HG02610 (cell line): ENCODE data around the gene UBN1.

Source experiments
- ATAC-seq: cut with Tn5 transposase; IDR thresholded peaks from one replicate; pipeline ENCODE4 v1.9.1; 2021; ENCODE audit warnings: mild to moderate bottlenecking, moderate library complexity; ENCODE audit not compliant: unreplicated experiment

The UBN1 gene

GRCh38 chr16:4855804-4856203 is 8.5 kb downstream of the UBN1 start:
- ATAC-seq, result no peak

GRCh38 chr16:4859190-4859899 is 12.1 kb downstream of the UBN1 start:
- no peak for ATAC-seq

GRCh38 chr16:4859900-4860255 is 12.6 kb downstream of the UBN1 start:
- no peak for ATAC-seq

GRCh38 chr16:4860727-4861342 is 13.6 kb downstream of the UBN1 start:
- no peak for ATAC-seq

GRCh38 chr16:4862639-4863038 is 15.4 kb downstream of the UBN1 start:
- no peak for ATAC-seq

GRCh38 chr16:4864728-4865127 is 17.4 kb downstream of the UBN1 start:
- no peak for ATAC-seq

GRCh38 chr16:4865231-4865860 is 18.1 kb downstream of the UBN1 start:
- no peak for ATAC-seq

- no peak for ATAC-seq
These were observed 19.3 kb downstream of the UBN1 start for GRCh38 chr16:4866586-4866985.

- no peak for ATAC-seq
These were observed 20.7 kb downstream of the UBN1 start for GRCh38 chr16:4868026-4868425.

- no peak for ATAC-seq
These were observed 21.3 kb downstream of the UBN1 start for GRCh38 chr16:4868535-4868934.

GRCh38 chr16:4869147-4869805 is 22.0 kb downstream of the UBN1 start:
- ATAC-seq, result no peak

- ATAC-seq, result no peak
These were observed 22.9 kb downstream of the UBN1 start for GRCh38 chr16:4870138-4870671.

GRCh38 chr16:4871071-4871470 is 23.8 kb downstream of the UBN1 start:
- no peak for ATAC-seq

GRCh38 chr16:4873091-4873490 is 25.8 kb downstream of the UBN1 start:
- ATAC-seq, result no peak

GRCh38 chr16:4874666-4875065 is 27.4 kb downstream of the UBN1 start:
- ATAC-seq, result no peak

- ATAC-seq, result no peak
These were observed 29.5 kb downstream of the UBN1 start for GRCh38 chr16:4876646-4877379.

GRCh38 chr16:4877380-4877685 is 30.1 kb downstream of the UBN1 start:
- no peak for ATAC-seq

GRCh38 chr16:4879049-4879448 is 31.8 kb downstream of the UBN1 start:
- ATAC-seq, result no peak

GRCh38 chr16:4880006-4880580 is 32.8 kb downstream of the UBN1 start:
- ATAC-seq, result no peak

GRCh38 chr16:4882000-4882632 is 34.8 kb downstream of the UBN1 start:
- no peak for ATAC-seq
